T-cell (primary cell): ENCODE data around the gene MINK1. TPM values are rescaled to one million over a fixed set of nuclear protein-coding genes. Genes with fewer than 3 reads are reported as not detected.

ENCODE experiments used
- ATAC-seq, 4 experiments: fragments of 200-7000 bp in 3 of 4; fragments of 150-1000 bp in 1 of 4; cut with Tn5 transposase; replicated peaks in 1 of 4; 1 replicate in 3 of 4; 2 replicates in 1 of 4; pipeline ENCODE4 v1.10.0; 2021; ENCODE audit warnings: moderate library complexity in 3 of 4, mild to moderate bottlenecking in 2 of 4, moderate number of reproducible peaks in 1 of 4
- CTCF ChIA-PET, 2 donors: fragments of 300-600 bp; sonication (Branson Sonifier 250); formaldehyde crosslinking; loops; one replicate each; lab custom pipeline; 2022; ENCODE audit warnings: antibody characterized with exemption in 2 of 2; lab: Charles Lee
- POLR2A ChIA-PET, 2 donors: fragments of 300-600 bp; sonication (Branson Sonifier 250); formaldehyde crosslinking; loops; one replicate each; lab custom pipeline; 2022; ENCODE audit warnings: antibody characterized with exemption in 2 of 2; lab: Charles Lee
- DNase-seq, 35 experiments: peaks; one replicate each; pipeline versions ENCODE4 v3.0.0 to v3.0.0-alpha.2; 2013 to 2023
- H3K27ac ChIP-seq: one replicate; pipeline ENCODE4 v1.5.1; 2013; ENCODE audit warnings: low read length
- H3K27me3 ChIP-seq, 2 experiments: replicated peaks in 1 of 2; 1 replicate in 1 of 2; 2 replicates in 1 of 2; pipeline versions ENCODE4 v1.6.1 to v1.7.0; 2013; ENCODE audit warnings: low read length in 1 of 2, mixed read lengths in 1 of 2; ENCODE audit not compliant: control insufficient read depth in 2 of 2, insufficient read depth in 2 of 2; ENCODE audit errors: extremely low read depth in 1 of 2
- H3K36me3 ChIP-seq, 2 donors: 1 replicate in 1 of 2; 2 replicates in 1 of 2; pipeline versions ENCODE4 v1.6.1 to v1.7.0; 2013; ENCODE audit warnings: low read length in 1 of 2; ENCODE audit not compliant: control insufficient read depth in 2 of 2, insufficient read depth in 1 of 2; ENCODE audit errors: extremely low read depth in 1 of 2
- H3K4me1 ChIP-seq, 2 experiments: 1 replicate in 1 of 2; 2 replicates in 1 of 2; pipeline versions ENCODE4 v1.6.1 to v1.7.0; 2013; ENCODE audit warnings: low read length in 2 of 2, mixed read lengths in 1 of 2; ENCODE audit not compliant: insufficient read depth in 2 of 2, control insufficient read depth in 1 of 2; ENCODE audit errors: extremely low read depth in 1 of 2
- H3K4me3 ChIP-seq, 2 donors: 1 replicate in 1 of 2; 2 replicates in 1 of 2; pipeline versions ENCODE4 v1.5.1 to v1.7.0; 2013; ENCODE audit warnings: mild to moderate bottlenecking in 2 of 2, low read length in 1 of 2, moderate library complexity in 1 of 2; ENCODE audit not compliant: control insufficient read depth in 1 of 2; ENCODE audit errors: extremely low read depth in 1 of 2
- H3K9me3 ChIP-seq: 2 replicates; pipeline ENCODE4 v1.7.0; 2013
- H3K27ac Mint-ChIP-seq, 2 donors: one replicate each; pipeline ENCODE4 v1.8.0; 2020 to 2021; ENCODE audit warnings: mild to moderate bottlenecking in 2 of 2, mixed read lengths in 2 of 2
- H3K27me3 Mint-ChIP-seq, 2 donors: one replicate each; pipeline ENCODE4 v1.8.0; 2021 to 2022; ENCODE audit warnings: mixed read lengths in 2 of 2
- H3K36me3 Mint-ChIP-seq: one replicate; pipeline ENCODE4 v1.8.0; 2021; ENCODE audit warnings: mixed read lengths
- H3K4me1 Mint-ChIP-seq, 3 donors: one replicate each; pipeline ENCODE4 v1.8.0; 2020 to 2022; ENCODE audit warnings: mixed read lengths in 3 of 3, mild to moderate bottlenecking in 1 of 3
- H3K4me3 Mint-ChIP-seq, 3 donors: one replicate each; pipeline ENCODE4 v1.8.0; 2020 to 2022; ENCODE audit warnings: mild to moderate bottlenecking in 3 of 3, mixed read lengths in 3 of 3, moderate library complexity in 3 of 3
- H3K9me3 Mint-ChIP-seq, 3 donors: one replicate each; pipeline ENCODE4 v1.8.0; 2020 to 2022; ENCODE audit warnings: mixed read lengths in 3 of 3
- WGBS: methylation state at CpG from one replicate; pipeline ENCODE4 v1.1.5; 2013; ENCODE audit warnings: missing lambda C conversion rate; ENCODE audit not compliant: insufficient coverage; 5-methylcytosine and 5-hydroxymethylcytosine counted together
- total RNA-seq, 35 experiments: library from RNA in 6 of 35; stranded (reverse) in 6 of 35; fragments of 120-200 nt in 1 of 35; gene quantifications; one replicate each; pipeline versions ENCODE4 v1.2.1 to v1.2.4 and lab custom pipeline; 2013 to 2026

MINK1 gene
- total RNA-seq, 5 donors from 2014 or later (not counting 1 experiment from before 2014, with no cell fraction given) = 156 to 189 (median 164) TPM

DNA sequence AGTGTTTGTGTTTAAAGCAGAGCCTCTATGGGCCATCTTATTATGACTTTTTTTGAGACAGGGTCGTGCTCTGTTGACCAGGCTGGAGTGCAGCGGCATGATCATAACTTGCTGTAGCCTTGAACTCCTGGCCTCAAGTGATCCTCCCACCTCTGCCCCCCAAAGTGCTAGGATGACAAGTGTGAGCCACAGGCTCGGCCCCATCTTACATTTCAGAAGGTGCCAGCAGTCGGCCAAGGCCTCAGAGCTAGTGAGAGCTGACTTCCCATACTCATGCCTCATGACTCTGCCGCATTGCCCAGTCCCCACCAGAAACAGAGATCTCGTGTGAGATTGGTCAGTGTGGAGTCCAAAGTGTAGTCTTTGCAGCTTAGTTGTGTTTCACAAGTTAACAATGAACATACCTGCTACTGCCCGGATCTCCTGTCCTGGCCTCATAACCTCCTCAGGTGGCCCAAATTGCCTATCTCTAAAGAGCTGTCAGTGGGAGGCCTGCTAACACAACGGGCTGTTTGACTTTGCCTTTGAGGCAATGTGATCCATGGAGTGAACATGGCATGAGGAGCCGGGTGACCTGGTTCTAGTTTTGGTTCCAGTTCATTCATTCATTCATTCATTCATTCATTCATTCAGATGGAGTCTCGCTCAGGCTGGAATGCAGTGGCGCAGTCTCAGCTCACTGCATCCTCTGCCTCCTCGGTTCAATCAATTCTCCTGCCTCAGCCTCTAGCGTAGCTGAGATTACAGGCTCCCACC, 13.7 kb downstream of the MINK1 start:
- DNase-seq (no peak), ATAC-seq (no peak)
- no peaks in the 10 kb centered on the region for H3K9me3 ChIP-seq
- no peaks in the 10 kb centered on the region for H3K27me3 ChIP-seq
- H3K4me1 Mint-ChIP-seq = peaks cover 58 to 73% (median 65%) of the 10 kb centered on the region in 3 donors
- CTCF ChIA-PET = no interaction called here
- peaks cover 20% of the 10 kb centered on the region for H3K36me3 Mint-ChIP-seq
- 96% methylated on average over 4 of the region's 13 CpGs for WGBS
- no peaks in the 10 kb centered on the region for H3K27me3 Mint-ChIP-seq
- POLR2A ChIA-PET = no interaction called here
- H3K4me3 Mint-ChIP-seq = no peak overlapping the region
- no peaks in the 10 kb centered on the region for H3K9me3 Mint-ChIP-seq
- H3K4me3 ChIP-seq = no peak overlapping the region
- H3K27ac Mint-ChIP-seq = no peak overlapping the region
- peaks cover 0 to 15% of the 10 kb centered on the region in 2 experiments for H3K4me1 ChIP-seq
- no peak overlapping the region for H3K27ac ChIP-seq
- H3K36me3 ChIP-seq = peaks cover 3 to 11% of the 10 kb centered on the region in 2 donors

DNA sequence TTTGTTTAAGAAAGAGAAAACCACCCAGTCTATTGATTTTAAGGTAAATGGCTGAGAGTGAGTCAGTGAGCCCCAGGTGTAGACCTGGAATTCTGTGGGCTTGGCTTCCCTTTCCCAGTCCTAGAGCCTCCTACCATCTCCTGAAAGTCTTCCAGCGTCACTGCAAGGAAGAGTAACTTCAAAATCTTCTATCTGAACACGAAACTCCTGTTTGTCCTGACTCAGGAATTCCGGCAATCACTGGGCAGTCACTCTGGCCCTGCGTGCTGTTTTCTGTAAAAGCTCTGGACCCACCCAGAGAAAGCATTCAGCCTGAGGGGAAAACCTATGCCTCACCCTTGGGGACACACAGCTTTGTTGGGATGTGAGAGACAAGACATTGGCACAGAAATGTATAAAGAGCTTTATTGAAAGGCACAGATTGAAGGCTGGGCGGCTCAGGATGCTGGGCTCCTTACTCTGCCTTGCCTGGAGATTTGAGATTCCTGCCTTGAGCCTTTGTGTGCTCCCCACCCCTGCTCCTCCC, 15.9 kb downstream of the MINK1 start:
- Mint-ChIP-seq H3K27ac (no peak overlapping the region), H3K36me3 (peaks cover 23% of the 10 kb centered on the region), H3K27me3 (no peaks in the 10 kb centered on the region), H3K9me3 (peaks cover 5 to 7% (median 5%) of the 10 kb centered on the region in 3 donors), H3K4me1 (peaks cover 46 to 71% (median 62%) of the 10 kb centered on the region in 3 donors), H3K4me3 (no peak overlapping the region)
- no peak for DNase-seq
- H3K27ac ChIP-seq = no peak overlapping the region
- no peak for ATAC-seq
- no peak overlapping the region for H3K4me3 ChIP-seq
- H3K27me3 ChIP-seq = no peaks in the 10 kb centered on the region
- no peaks in the 10 kb centered on the region for H3K9me3 ChIP-seq
- ChIA-PET CTCF (no interaction called here), POLR2A (no interaction called here)
- H3K4me1 ChIP-seq = peaks cover 0 to 26% of the 10 kb centered on the region in 2 experiments
- 92% methylated on average over 5 of the region's 5 CpGs for WGBS
- H3K36me3 ChIP-seq = peaks cover 3 to 11% of the 10 kb centered on the region in 2 donors

DNA sequence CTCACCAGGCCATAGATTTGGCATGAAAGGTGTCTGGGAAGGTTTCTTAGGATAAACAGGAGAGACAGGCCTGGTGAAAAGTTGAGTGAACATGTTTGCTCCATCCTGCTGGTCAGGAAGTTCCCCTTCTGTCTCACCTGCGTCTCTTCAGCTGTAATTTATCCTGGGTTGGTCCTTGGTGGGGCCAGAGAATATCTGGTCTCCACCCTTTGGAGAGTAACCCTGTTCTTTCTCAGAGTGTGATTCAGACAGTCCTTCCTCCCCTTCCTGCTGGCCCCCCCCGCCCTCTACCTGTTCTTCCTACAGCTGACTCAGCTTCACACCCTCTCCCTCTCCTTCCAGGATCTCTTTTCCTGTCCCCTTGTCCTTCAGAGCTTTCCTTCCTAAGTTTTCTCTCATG, 17.1 kb downstream of the MINK1 start:
- Mint-ChIP-seq H3K36me3 (peaks cover 23% of the 10 kb centered on the region), H3K9me3 (peaks cover 5 to 7% (median 5%) of the 10 kb centered on the region in 3 donors), H3K27me3 (no peaks in the 10 kb centered on the region), H3K4me3 (no peak overlapping the region), H3K4me1 (peaks cover 47 to 65% (median 57%) of the 10 kb centered on the region in 3 donors), H3K27ac (no peak overlapping the region)
- no peak overlapping the region for H3K4me3 ChIP-seq
- ATAC-seq (no peak), DNase-seq (no peak)
- no peak overlapping the region for H3K27ac ChIP-seq
- peaks cover 0 to 30% of the 10 kb centered on the region in 2 experiments for H3K4me1 ChIP-seq
- ChIA-PET POLR2A (interaction anchor here in 1 of 2 donors (0.8 kb wide), 1 partner anchor 16 kb away, joined by 13 read pairs; no protein-coding TSS in a partner anchor), CTCF (no interaction called here)
- H3K27me3 ChIP-seq = no peaks in the 10 kb centered on the region
- H3K36me3 ChIP-seq = peaks cover 3 to 11% of the 10 kb centered on the region in 2 donors
- whole genome bisulfite sequencing = 93% methylated on average over 2 of the region's 2 CpGs
- no peaks in the 10 kb centered on the region for H3K9me3 ChIP-seq

DNA sequence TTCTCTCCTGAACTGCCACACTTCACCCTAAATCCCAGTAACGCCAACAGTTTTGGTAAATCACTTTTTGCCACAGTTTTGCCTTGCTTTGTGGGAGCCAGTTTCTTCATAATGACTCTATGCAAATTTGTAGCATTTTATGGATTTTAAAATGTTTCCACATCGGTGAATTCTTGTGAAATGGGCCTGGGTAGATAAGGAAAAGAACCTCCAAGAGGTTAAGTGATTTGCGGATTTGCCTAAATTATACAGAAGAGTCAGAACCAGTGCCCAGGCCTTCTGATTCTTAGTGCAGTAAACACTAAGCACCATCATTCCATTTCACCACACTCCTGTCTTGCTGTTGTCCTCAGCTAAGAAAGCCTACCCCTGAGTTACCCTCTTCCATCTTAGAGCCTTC, 17.9 kb downstream of the MINK1 start:
- Mint-ChIP-seq H3K4me1 (peaks cover 40 to 63% (median 54%) of the 10 kb centered on the region in 3 donors), H3K27ac (no peak overlapping the region), H3K36me3 (peaks cover 25% of the 10 kb centered on the region), H3K27me3 (no peaks in the 10 kb centered on the region), H3K4me3 (no peak overlapping the region), H3K9me3 (peaks cover 5 to 7% (median 5%) of the 10 kb centered on the region in 3 donors)
- ATAC-seq (no peak), DNase-seq (no peak)
- 88% methylated on average over 1 of the region's 3 CpGs for WGBS
- H3K4me1 ChIP-seq = peaks cover 0 to 30% of the 10 kb centered on the region in 2 experiments
- ChIA-PET POLR2A (interaction anchor here in 1 of 2 donors (0.8 kb wide), 1 partner anchor 17 kb away, joined by 13 read pairs; no protein-coding TSS in a partner anchor), CTCF (no interaction called here)
- peaks cover 3 to 8% of the 10 kb centered on the region in 2 donors for H3K36me3 ChIP-seq
- no peaks in the 10 kb centered on the region for H3K9me3 ChIP-seq
- H3K27ac ChIP-seq = no peak overlapping the region
- no peak overlapping the region for H3K4me3 ChIP-seq
- no peaks in the 10 kb centered on the region for H3K27me3 ChIP-seq

DNA sequence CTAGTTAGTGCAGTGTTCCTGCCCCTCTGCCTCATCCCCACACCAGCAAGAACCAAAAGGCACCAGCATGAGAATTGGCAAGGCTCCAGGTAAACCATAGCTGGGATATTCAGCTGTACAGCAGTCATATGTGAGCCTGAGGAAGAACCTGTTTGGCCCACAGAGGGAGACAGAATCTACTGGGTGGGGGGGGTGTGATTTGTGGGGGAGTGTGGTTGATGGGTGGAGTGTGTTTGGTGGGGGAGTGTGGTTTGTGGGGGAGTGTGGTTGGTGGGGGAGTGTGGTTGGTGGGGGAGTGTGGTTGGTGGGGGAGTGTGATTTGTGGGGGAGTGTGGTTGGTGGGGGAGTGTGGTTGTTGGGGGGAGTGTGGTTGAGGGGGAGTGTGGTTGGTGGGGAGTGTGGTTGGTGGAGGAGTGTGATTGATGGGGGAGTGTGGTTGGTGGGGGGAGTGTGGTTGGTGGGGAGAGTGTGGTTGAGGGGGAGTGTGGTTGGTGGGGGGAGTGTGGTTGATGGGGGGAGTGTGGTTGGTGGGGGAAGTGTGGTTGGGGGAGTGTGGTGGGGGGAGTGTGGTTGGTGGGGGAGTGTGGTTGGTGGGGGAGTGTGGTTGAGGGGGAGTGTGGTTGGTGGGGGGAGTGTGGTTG, 19.5 kb downstream of the MINK1 start:
- ChIA-PET POLR2A (no interaction called here), CTCF (no interaction called here)
- Histone ChIP-seq H3K4me1 (peaks cover 0 to 25% of the 10 kb centered on the region in 2 experiments), H3K4me3 (no peak overlapping the region), H3K36me3 (peaks cover 3 to 10% of the 10 kb centered on the region in 2 donors), H3K27ac (no peak overlapping the region), H3K27me3 (no peaks in the 10 kb centered on the region), H3K9me3 (no peaks in the 10 kb centered on the region)
- H3K36me3 Mint-ChIP-seq = peaks cover 35% of the 10 kb centered on the region
- DNase-seq (peak in 26 of 35 experiments; percentile 7 to 74 (median 26)), ATAC-seq (peak in 1 of 4 experiments; percentile 77)
- peak overlapping the region in 1 of 3 donors; percentile 22 for H3K4me3 Mint-ChIP-seq
- H3K27ac Mint-ChIP-seq = peak overlapping the region; percentile 74 to 82
- H3K9me3 Mint-ChIP-seq = peaks cover 5 to 7% (median 5%) of the 10 kb centered on the region in 3 donors
- H3K4me1 Mint-ChIP-seq = peaks cover 51 to 64% (median 51%) of the 10 kb centered on the region in 3 donors
- H3K27me3 Mint-ChIP-seq = no peaks in the 10 kb centered on the region

DNA sequence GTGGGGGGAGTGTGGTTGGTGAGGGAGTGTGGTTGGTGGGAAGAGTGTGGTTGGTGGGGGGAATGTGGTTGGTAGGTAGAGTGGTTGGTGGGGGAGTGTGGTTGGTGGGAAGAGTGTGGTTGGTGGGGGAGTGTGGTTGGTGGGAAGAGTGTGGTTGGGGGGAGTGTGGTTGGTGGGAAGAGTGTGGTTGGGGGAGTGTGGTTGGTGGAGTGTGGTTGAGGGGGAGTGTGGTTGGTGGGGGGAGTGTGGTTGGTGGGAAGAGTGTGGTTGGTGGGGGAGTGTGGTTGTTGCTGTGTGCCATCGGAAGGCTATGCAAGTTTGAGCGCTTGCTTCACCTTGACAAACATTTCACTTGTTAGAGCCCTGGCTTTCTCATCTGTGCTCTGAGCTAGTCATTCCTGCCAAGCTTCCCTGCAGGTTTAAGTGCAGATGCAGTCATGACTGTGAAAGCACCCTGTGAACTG, 20.1 kb downstream of the MINK1 start:
- H3K4me1 ChIP-seq = peaks cover 0 to 25% of the 10 kb centered on the region in 2 experiments
- peak in 12 of 35 experiments; percentile 2 to 55 (median 7) for DNase-seq
- Mint-ChIP-seq H3K4me3 (no peak overlapping the region), H3K36me3 (peaks cover 36% of the 10 kb centered on the region), H3K4me1 (peaks cover 50 to 65% (median 51%) of the 10 kb centered on the region in 3 donors), H3K9me3 (peaks cover 5 to 7% (median 5%) of the 10 kb centered on the region in 3 donors), H3K27me3 (no peaks in the 10 kb centered on the region), H3K27ac (no peak overlapping the region)
- no peaks in the 10 kb centered on the region for H3K27me3 ChIP-seq
- peak in 2 of 4 experiments; percentile 32 to 67 for ATAC-seq
- 44% methylated on average over 2 of the region's 2 CpGs for WGBS
- CTCF ChIA-PET = no interaction called here
- no peak overlapping the region for H3K4me3 ChIP-seq
- POLR2A ChIA-PET = interaction anchor here in 1 of 2 donors (0.8 kb wide), 1 partner anchor 62 kb away, joined by 5 read pairs; no protein-coding TSS in a partner anchor
- H3K27ac ChIP-seq = peak overlapping the region; percentile 47
- H3K9me3 ChIP-seq = no peaks in the 10 kb centered on the region
- peaks cover 0 to 10% of the 10 kb centered on the region in 2 donors for H3K36me3 ChIP-seq
